ENCODE measurements around the gene SH2D2A.

- TF ChIP-seq, protein P1, sequence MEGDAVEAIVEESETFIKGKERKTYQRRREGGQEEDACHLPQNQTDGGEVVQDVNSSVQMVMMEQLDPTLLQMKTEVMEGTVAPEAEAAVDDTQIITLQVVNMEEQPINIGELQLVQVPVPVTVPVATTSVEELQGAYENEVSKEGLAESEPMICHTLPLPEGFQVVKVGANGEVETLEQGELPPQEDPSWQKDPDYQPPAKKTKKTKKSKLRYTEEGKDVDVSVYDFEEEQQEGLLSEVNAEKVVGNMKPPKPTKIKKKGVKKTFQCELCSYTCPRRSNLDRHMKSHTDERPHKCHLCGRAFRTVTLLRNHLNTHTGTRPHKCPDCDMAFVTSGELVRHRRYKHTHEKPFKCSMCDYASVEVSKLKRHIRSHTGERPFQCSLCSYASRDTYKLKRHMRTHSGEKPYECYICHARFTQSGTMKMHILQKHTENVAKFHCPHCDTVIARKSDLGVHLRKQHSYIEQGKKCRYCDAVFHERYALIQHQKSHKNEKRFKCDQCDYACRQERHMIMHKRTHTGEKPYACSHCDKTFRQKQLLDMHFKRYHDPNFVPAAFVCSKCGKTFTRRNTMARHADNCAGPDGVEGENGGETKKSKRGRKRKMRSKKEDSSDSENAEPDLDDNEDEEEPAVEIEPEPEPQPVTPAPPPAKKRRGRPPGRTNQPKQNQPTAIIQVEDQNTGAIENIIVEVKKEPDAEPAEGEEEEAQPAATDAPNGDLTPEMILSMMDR (conservative IDR thresholded peaks at IDR 0.05) = no peak
- TF ChIP-seq ZFX (IDR thresholded peaks at IDR 0.05) = no peak
These were observed 44.2 kb upstream of the SH2D2A start, which contains the start of gene NTRK1 for GRCh38 chr1:156860628-156861423.
